A673 (cell line): ENCODE data around the gene SLC2A9. TPM values are rescaled to one million over a fixed set of nuclear protein-coding genes. Genes with fewer than 3 reads are reported as not detected.

ENCODE experiments used
- BruUV-seq: library from RNA; stranded (reverse); fragments of 400-500 nt; replicated peaks from 2 replicates; lab custom pipeline; 2021; lab: Mats Ljungman, UMichigan
- CTCF ChIA-PET: fragments of 300-600 bp; sonication (Branson Sonifier 250); formaldehyde crosslinking; loops from one replicate; lab custom pipeline; 2022; ENCODE audit warnings: antibody characterized with exemption; lab: Charles Lee
- POLR2A ChIA-PET: fragments of 300-600 bp; sonication (Branson Sonifier 250); formaldehyde crosslinking; loops from one replicate; lab custom pipeline; 2022; ENCODE audit warnings: antibody characterized with exemption; ENCODE audit not compliant: low non-redundant PET; lab: Charles Lee
- DNase-seq: peaks from one replicate; pipeline ENCODE4 v3.0.0-alpha.2; 2015; ENCODE audit warnings: low spot score
- H3K27ac ChIP-seq: fragments of 200-600 bp; sonication (generic); 2 replicates; pipeline ENCODE4 v1.5.1; 2016; ENCODE audit warnings: mixed run types, low read depth, mild to moderate bottlenecking, mixed read lengths, antibody characterized with exemption, low read length; ENCODE audit not compliant: poor library complexity, severe bottlenecking
- H3K27me3 ChIP-seq: fragments of 200-600 bp; sonication (generic); replicated peaks from 2 replicates; pipeline ENCODE4 v1.6.1; 2017; ENCODE audit warnings: mixed run types, low read depth, mild to moderate bottlenecking, mixed read lengths, antibody characterized with exemption, low read length; ENCODE audit not compliant: insufficient read depth, poor library complexity
- H3K36me3 ChIP-seq: fragments of 200-600 bp; sonication (generic); 2 replicates; pipeline ENCODE4 v1.6.1; 2016; ENCODE audit warnings: mixed run types, mild to moderate bottlenecking, mixed read lengths, antibody characterized with exemption, low read length; ENCODE audit not compliant: insufficient read depth, poor library complexity, severe bottlenecking
- H3K4me1 ChIP-seq: fragments of 200-600 bp; sonication (generic); 2 replicates; pipeline ENCODE4 v1.6.1; 2017; ENCODE audit warnings: mixed run types, mild to moderate bottlenecking, mixed read lengths, antibody characterized with exemption, low read length; ENCODE audit not compliant: insufficient read depth, poor library complexity, severe bottlenecking
- H3K4me3 ChIP-seq: fragments of 200-600 bp; sonication (generic); 2 replicates; pipeline ENCODE4 v1.5.1; 2016; ENCODE audit warnings: low read depth, mixed run types, mild to moderate bottlenecking, mixed read lengths, low read length; ENCODE audit not compliant: poor library complexity, severe bottlenecking
- H3K9me3 ChIP-seq: fragments of 200-600 bp; sonication (generic); 2 replicates; pipeline ENCODE4 v1.6.1; 2016; ENCODE audit warnings: mixed run types, low read depth, mild to moderate bottlenecking, mixed read lengths, antibody characterized with exemption, low read length; ENCODE audit not compliant: poor library complexity, severe bottlenecking
- EZH2 ChIP-seq: fragments of 200-600 bp; sonication (generic); IDR thresholded peaks from 2 replicates; pipeline ENCODE4 v1.6.1; 2017; ENCODE audit warnings: borderline replicate concordance, low read depth, mild to moderate bottlenecking, mixed read lengths, antibody characterized with exemption, low read length; ENCODE audit not compliant: poor library complexity, severe bottlenecking
- intact Hi-C: fragments of 100-400 bp; cut with micrococcal nuclease; formaldehyde crosslinking; loops from one replicate; pipeline ENCODE4 v1.10.0; 2022; ENCODE audit not compliant: unreplicated experiment
- total RNA-seq: library from RNA; stranded (reverse); gene quantifications from 2 replicates; pipeline ENCODE4 v1.2.3, GENCODE V29; 2021
- TF ChIP-seq, protein P1 (sequence below): fragments of 300-800, 200-600 bp; sonication (generic); conservative IDR thresholded peaks from 2 replicates; pipeline ENCODE4 v1.5.1; 2017; ENCODE audit warnings: low read depth, mild to moderate bottlenecking, antibody characterized with exemption, low read length, moderate library complexity, mixed read lengths

SLC2A9 gene
- total RNA-seq, 1 experiment from 2014 or later: not detected

DNA sequence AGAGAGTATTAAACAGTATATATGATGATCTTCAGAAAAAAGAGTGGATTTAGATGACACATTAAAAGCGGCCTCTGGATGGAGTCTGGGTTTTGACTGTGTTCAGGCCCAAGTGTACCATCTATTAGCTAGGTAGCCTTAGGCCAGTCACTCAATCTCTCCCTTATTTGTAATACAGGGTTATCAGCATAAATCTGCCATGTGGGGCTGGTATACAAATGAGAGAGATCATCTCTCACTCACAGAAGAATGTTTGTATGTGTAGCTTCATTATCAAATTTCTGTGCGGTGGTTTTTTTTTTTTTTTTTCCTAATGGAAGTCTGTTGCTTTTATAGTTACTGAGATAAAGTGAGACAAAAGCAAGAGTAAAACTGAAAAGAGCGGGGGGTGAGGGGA, 12.7 kb downstream of the SLC2A9 start:
- TF ChIP-seq EZH2: no peak
- TF ChIP-seq, protein P1, sequence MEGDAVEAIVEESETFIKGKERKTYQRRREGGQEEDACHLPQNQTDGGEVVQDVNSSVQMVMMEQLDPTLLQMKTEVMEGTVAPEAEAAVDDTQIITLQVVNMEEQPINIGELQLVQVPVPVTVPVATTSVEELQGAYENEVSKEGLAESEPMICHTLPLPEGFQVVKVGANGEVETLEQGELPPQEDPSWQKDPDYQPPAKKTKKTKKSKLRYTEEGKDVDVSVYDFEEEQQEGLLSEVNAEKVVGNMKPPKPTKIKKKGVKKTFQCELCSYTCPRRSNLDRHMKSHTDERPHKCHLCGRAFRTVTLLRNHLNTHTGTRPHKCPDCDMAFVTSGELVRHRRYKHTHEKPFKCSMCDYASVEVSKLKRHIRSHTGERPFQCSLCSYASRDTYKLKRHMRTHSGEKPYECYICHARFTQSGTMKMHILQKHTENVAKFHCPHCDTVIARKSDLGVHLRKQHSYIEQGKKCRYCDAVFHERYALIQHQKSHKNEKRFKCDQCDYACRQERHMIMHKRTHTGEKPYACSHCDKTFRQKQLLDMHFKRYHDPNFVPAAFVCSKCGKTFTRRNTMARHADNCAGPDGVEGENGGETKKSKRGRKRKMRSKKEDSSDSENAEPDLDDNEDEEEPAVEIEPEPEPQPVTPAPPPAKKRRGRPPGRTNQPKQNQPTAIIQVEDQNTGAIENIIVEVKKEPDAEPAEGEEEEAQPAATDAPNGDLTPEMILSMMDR: no peak
- Histone ChIP-seq H3K36me3 (no peaks in the 10 kb centered on the region), H3K4me3 (no peak overlapping the region), H3K27me3 (peaks cover 5% of the 10 kb centered on the region), H3K9me3 (no peaks in the 10 kb centered on the region), H3K27ac (no peak overlapping the region), H3K4me1 (no peaks in the 10 kb centered on the region)
- POLR2A ChIA-PET: no interaction called here
- BruUV-seq: no TSS peak
- DNase-seq: no peak
- intact Hi-C loops: no loop called here
- CTCF ChIA-PET: interaction anchor here (0.6 kb wide), 1 partner anchor 110 kb away, joined by 6 read pairs; no protein-coding TSS in a partner anchor

DNA sequence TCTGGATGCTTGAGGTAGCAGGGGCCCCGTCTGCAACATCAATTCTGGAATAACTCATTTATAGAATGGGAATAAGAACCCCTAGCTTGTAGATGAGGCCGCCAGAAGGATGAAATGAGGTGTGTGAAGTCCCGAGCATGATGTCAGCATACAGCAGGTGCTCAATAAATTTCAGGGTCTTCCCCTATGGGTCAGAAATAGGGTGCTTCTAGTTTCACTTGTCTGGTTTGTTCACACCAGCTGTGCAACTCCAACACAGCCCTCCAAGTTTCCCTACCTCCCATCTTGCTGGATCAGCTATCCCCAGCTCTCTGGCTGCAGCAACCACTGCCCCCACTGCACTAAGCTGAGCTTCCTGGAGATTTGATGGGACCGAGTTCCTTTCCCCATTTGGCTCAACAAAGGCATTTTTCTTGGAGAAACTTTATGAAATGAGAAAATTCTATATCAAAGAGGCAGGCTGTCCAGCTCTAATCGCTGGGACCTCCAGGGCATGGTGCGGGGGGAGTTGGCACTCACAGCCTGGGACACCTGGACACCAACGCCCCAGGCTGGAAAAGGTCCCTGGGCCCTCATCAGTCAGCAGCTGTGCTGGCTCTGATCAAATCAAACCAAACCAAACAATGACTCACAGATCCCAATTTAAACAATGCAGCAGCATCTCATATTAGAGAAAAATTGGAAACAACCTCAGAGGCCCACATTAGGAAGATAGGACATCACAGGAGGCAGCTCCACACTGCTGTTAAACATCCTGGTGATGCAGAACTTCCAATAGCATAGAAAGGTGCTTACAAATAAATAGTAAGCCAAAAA, 13.3 kb downstream of the SLC2A9 start:
- no peak for DNase-seq
- intact Hi-C loops: no loop called here
- Histone ChIP-seq H3K27me3 (peaks cover 5% of the 10 kb centered on the region), H3K9me3 (no peaks in the 10 kb centered on the region), H3K4me3 (no peak overlapping the region), H3K27ac (no peak overlapping the region), H3K36me3 (no peaks in the 10 kb centered on the region), H3K4me1 (no peaks in the 10 kb centered on the region)
- ChIA-PET CTCF (interaction anchor here (0.6 kb wide), 1 partner anchor 110 kb away, joined by 6 read pairs; no protein-coding TSS in a partner anchor), POLR2A (no interaction called here)
- TF ChIP-seq, protein P1: no peak
- TF ChIP-seq EZH2: no peak
- BruUV-seq: no TSS peak

DNA sequence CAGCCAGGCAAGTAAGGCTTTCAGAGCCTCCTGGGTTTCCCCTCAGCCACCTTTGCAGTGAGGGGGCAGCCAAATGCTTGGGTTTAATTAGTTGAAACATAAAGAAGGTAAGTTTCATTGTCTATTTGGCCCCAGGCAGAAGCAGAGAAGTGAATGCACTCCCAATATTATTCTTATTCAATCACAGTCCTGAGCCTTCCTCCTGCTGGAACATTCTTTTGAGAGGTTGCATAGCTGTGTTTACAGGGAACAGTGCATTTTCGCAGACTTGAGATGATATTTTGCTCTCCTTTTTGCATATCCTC, 13.9 kb downstream of the SLC2A9 start:
- ChIA-PET POLR2A (no interaction called here), CTCF (no interaction called here)
- no peak for TF ChIP-seq EZH2
- TF ChIP-seq, protein P1: no peak
- no peaks in the 10 kb centered on the region for H3K9me3 ChIP-seq
- peaks cover 5% of the 10 kb centered on the region for H3K27me3 ChIP-seq
- H3K27ac ChIP-seq: no peak overlapping the region
- BruUV-seq: no TSS peak
- H3K36me3 ChIP-seq: no peaks in the 10 kb centered on the region
- no peak overlapping the region for H3K4me3 ChIP-seq
- no peak for DNase-seq
- intact Hi-C loops: no loop called here
- no peaks in the 10 kb centered on the region for H3K4me1 ChIP-seq
